Amniotic stem cell (primary cell): Measurements from ENCODE around the gene CACNG8.
"Not testable (repeated sequence)": the region's sequence is repeated elsewhere in the genome, so short reads cannot be mapped to it uniquely, and the experiment has no call there.

Experiments used
- DNase-seq: peaks from one replicate; lab custom pipeline; 2025; lab: John Stamatoyannopoulos, UW

CACNG8 gene

GRCh38 chr19:54035215-54036178 is 72.8 kb downstream of the CACNG8 start:
- peak; percentile 50 for DNase-seq

- DNase-seq: not testable (repeated sequence)
These were observed 73.8 kb downstream of the CACNG8 start for GRCh38 chr19:54036542-54036941.
